H9 (cell line): ENCODE data around the gene KRTAP4-12. TPM values are rescaled to one million over a fixed set of nuclear protein-coding genes. Genes with fewer than 3 reads are reported as not detected.

Experiments used
- DNase-seq: peaks from one replicate; pipeline ENCODE4 v3.0.0-alpha.2; 2017
- H2AFZ ChIP-seq: one replicate; pipeline ENCODE4 v1.6.1; 2013; ENCODE audit warnings: mild to moderate bottlenecking, low read length, control low read depth, moderate library complexity
- H2AK5ac ChIP-seq: 2 replicates; pipeline ENCODE4 v1.6.1; 2013; ENCODE audit warnings: low read length, control low read depth, mixed read lengths; ENCODE audit not compliant: insufficient read length
- H2BK120ac ChIP-seq: one replicate; pipeline ENCODE4 v1.6.1; 2013; ENCODE audit warnings: low read depth, mild to moderate bottlenecking, low read length, control low read depth, inconsistent platforms; ENCODE audit not compliant: poor library complexity, severe bottlenecking
- H2BK12ac ChIP-seq: 2 replicates; pipeline ENCODE4 v1.6.1; 2013; ENCODE audit warnings: low read length, control low read depth, mixed read lengths, low read depth; ENCODE audit not compliant: insufficient read length
- H2BK15ac ChIP-seq: 2 replicates; pipeline ENCODE4 v1.6.1; 2013; ENCODE audit warnings: low read depth, low read length, control low read depth
- H2BK20ac ChIP-seq: one replicate; pipeline ENCODE4 v1.6.1; 2013; ENCODE audit warnings: low read depth, mild to moderate bottlenecking, low read length, control low read depth, inconsistent platforms; ENCODE audit not compliant: poor library complexity, severe bottlenecking
- H2BK5ac ChIP-seq: 2 replicates; pipeline ENCODE4 v1.6.1; 2013; ENCODE audit warnings: low read length, control low read depth, mixed read lengths; ENCODE audit not compliant: insufficient read length
- H3K14ac ChIP-seq: 2 replicates; pipeline ENCODE4 v1.6.1; 2013; ENCODE audit warnings: low read length, control low read depth; ENCODE audit not compliant: insufficient read depth
- H3K18ac ChIP-seq: 2 replicates; pipeline ENCODE4 v1.6.1; 2013; ENCODE audit warnings: low read depth, mild to moderate bottlenecking, mixed read lengths, low read length, control low read depth; ENCODE audit not compliant: insufficient read length
- H3K23ac ChIP-seq: 2 replicates; pipeline ENCODE4 v1.6.1; 2013; ENCODE audit warnings: low read length, control low read depth, mixed read lengths, low read depth; ENCODE audit not compliant: insufficient read length
- H3K23me2 ChIP-seq: 2 replicates; pipeline ENCODE4 v1.6.1; 2013; ENCODE audit warnings: low read depth, mild to moderate bottlenecking, mixed read lengths, low read length, control low read depth; ENCODE audit not compliant: insufficient read length, poor library complexity, severe bottlenecking
- H3K27ac ChIP-seq: 2 replicates; pipeline ENCODE4 v1.5.1; 2013; ENCODE audit warnings: low read length, control low read depth, mixed read lengths, low read depth; ENCODE audit not compliant: insufficient read length
- H3K27me3 ChIP-seq: 2 replicates; pipeline ENCODE4 v1.6.1; 2013; ENCODE audit warnings: low read length, control low read depth, inconsistent platforms; ENCODE audit not compliant: insufficient read depth
- H3K4ac ChIP-seq: 2 replicates; pipeline ENCODE4 v1.6.1; 2013; ENCODE audit warnings: low read depth, mild to moderate bottlenecking, control low read depth, inconsistent platforms, low read length, moderate library complexity
- H3K4me1 ChIP-seq: 2 replicates; pipeline ENCODE4 v1.6.1; 2013; ENCODE audit warnings: low read length, control low read depth, inconsistent platforms; ENCODE audit not compliant: insufficient read depth
- H3K4me2 ChIP-seq: 2 replicates; pipeline ENCODE4 v1.6.1; 2013; ENCODE audit warnings: low read length, control low read depth, mixed read lengths; ENCODE audit not compliant: insufficient read length, insufficient read depth
- H3K56ac ChIP-seq: 2 replicates; pipeline ENCODE4 v1.6.1; 2013; ENCODE audit warnings: low read depth, mild to moderate bottlenecking, mixed read lengths, low read length, control low read depth; ENCODE audit not compliant: insufficient read length
- H3K79me1 ChIP-seq: 2 replicates; pipeline ENCODE4 v1.6.1; 2013; ENCODE audit warnings: low read depth, mild to moderate bottlenecking, moderate library complexity, low read length, control low read depth, inconsistent platforms; ENCODE audit not compliant: insufficient read depth, poor library complexity, severe bottlenecking
- H3K79me2 ChIP-seq: 2 replicates; pipeline ENCODE4 v1.6.1; 2013; ENCODE audit warnings: low read length, control low read depth, inconsistent platforms; ENCODE audit not compliant: insufficient read depth
- H3K9ac ChIP-seq: 2 replicates; pipeline ENCODE4 v1.6.1; 2013; ENCODE audit warnings: low read length, control low read depth, mixed read lengths; ENCODE audit not compliant: insufficient read length; ENCODE audit errors: extremely low read depth
- H3K9me3 ChIP-seq: one replicate; pipeline ENCODE4 v1.6.1; 2013; ENCODE audit warnings: low read depth, low read length, inconsistent platforms; ENCODE audit not compliant: control insufficient read depth
- H3T11ph ChIP-seq: one replicate; pipeline ENCODE4 v1.6.1; 2013; ENCODE audit warnings: mild to moderate bottlenecking, low read length, control low read depth, inconsistent platforms
- H4K20me1 ChIP-seq: one replicate; pipeline ENCODE4 v1.6.1; 2013; ENCODE audit not compliant: control insufficient read depth, insufficient read length, insufficient read depth
- H4K5ac ChIP-seq: 2 replicates; pipeline ENCODE4 v1.6.1; 2013; ENCODE audit warnings: low read depth, mild to moderate bottlenecking, mixed read lengths, low read length, control low read depth; ENCODE audit not compliant: insufficient read length
- H4K8ac ChIP-seq: replicated peaks from 2 replicates; pipeline ENCODE4 v1.6.1; 2013; ENCODE audit warnings: low read length, control low read depth, mixed read lengths, low read depth; ENCODE audit not compliant: insufficient read length
- H4K91ac ChIP-seq: 2 replicates; pipeline ENCODE4 v1.6.1; 2013; ENCODE audit warnings: low read depth, mild to moderate bottlenecking, moderate library complexity, mixed read lengths, low read length, control low read depth; ENCODE audit not compliant: insufficient read length
- H3K27ac Mint-ChIP-seq, 3 experiments: 2 replicates in 2 of 3; 3 replicates in 1 of 3; pipeline ENCODE4 v1.8.0; 2020 to 2021; ENCODE audit warnings: mixed read lengths in 3 of 3, mild to moderate bottlenecking in 1 of 3, moderate library complexity in 1 of 3
- H3K27me3 Mint-ChIP-seq: 2 replicates; pipeline ENCODE4 v1.8.0; 2021; ENCODE audit warnings: low read depth, mild to moderate bottlenecking, moderate library complexity, mixed read lengths
- H3K36me3 Mint-ChIP-seq, 3 experiments: 2 replicates in 2 of 3; 3 replicates in 1 of 3; pipeline ENCODE4 v1.8.0; 2020 to 2021; ENCODE audit warnings: low read depth in 3 of 3, mixed read lengths in 3 of 3; ENCODE audit not compliant: insufficient read depth in 1 of 3
- H3K4me1 Mint-ChIP-seq, 2 experiments: 2 replicates each; pipeline ENCODE4 v1.8.0; 2020; ENCODE audit warnings: mixed read lengths in 2 of 2
- H3K4me3 Mint-ChIP-seq, 2 experiments: 2 replicates in 1 of 2; 3 replicates in 1 of 2; pipeline ENCODE4 v1.8.0; 2020 to 2021; ENCODE audit warnings: mild to moderate bottlenecking in 2 of 2, mixed read lengths in 2 of 2, moderate library complexity in 1 of 2
- H3K9me3 Mint-ChIP-seq, 2 experiments: 2 replicates in 1 of 2; 3 replicates in 1 of 2; pipeline ENCODE4 v1.8.0; 2020; ENCODE audit warnings: mild to moderate bottlenecking in 2 of 2, mixed read lengths in 2 of 2, moderate library complexity in 1 of 2
- WGBS: extraction: QIAGEN DNeasy Blood & Tissue Kit; methylation state at CpG from one replicate; pipeline ENCODE4 v1.1.7; 2013; ENCODE audit warnings: missing lambda C conversion rate, low lambda C conversion rate, mixed read lengths; ENCODE audit not compliant: insufficient read length; ENCODE audit errors: extremely low coverage; 5-methylcytosine and 5-hydroxymethylcytosine counted together
- total RNA-seq: library from RNA; stranded (reverse); gene quantifications from 2 replicates; pipeline ENCODE4 v1.2.1, GENCODE V29; 2021
- TF ChIP-seq, protein P1 (sequence below): fragments of 200-600 bp; sonication (generic); conservative IDR thresholded peaks from 3 replicates; pipeline ENCODE4 v1.8.0; 2021; ENCODE audit warnings: antibody characterized with exemption, mild to moderate bottlenecking

KRTAP4-12 gene
- total RNA-seq, 1 experiment from 2014 or later, result not detected

- Histone ChIP-seq H2BK15ac (no peak overlapping the region), H3T11ph (no peak overlapping the region), H3K4me2 (no peak overlapping the region), H3K23me2 (no peaks in the 10 kb centered on the region), H3K27me3 (no peaks in the 10 kb centered on the region), H3K18ac (no peak overlapping the region), H3K4me1 (no peaks in the 10 kb centered on the region), H4K91ac (no peak overlapping the region), H4K8ac (no peak overlapping the region), H3K4ac (no peak overlapping the region), H2AK5ac (no peak overlapping the region), H2AFZ (no peak overlapping the region), H4K20me1 (no peaks in the 10 kb centered on the region), H3K9me3 (no peaks in the 10 kb centered on the region), H2BK5ac (no peak overlapping the region), H3K27ac (no peak overlapping the region), H3K79me1 (no peaks in the 10 kb centered on the region), H3K23ac (no peak overlapping the region), H2BK12ac (no peak overlapping the region), H2BK20ac (no peak overlapping the region), H2BK120ac (no peak overlapping the region), H3K56ac (no peak overlapping the region), H3K9ac (no peak overlapping the region), H3K14ac (no peak overlapping the region), H4K5ac (no peak overlapping the region), H3K79me2 (no peaks in the 10 kb centered on the region)
- no CpG with 5 or more reads among the region's 6 CpGs for WGBS
- H3K4me3 Mint-ChIP-seq, result no peak overlapping the region
- peaks cover 31 to 38% of the 10 kb centered on the region in 2 experiments for H3K4me1 Mint-ChIP-seq
- peaks cover 0 to 10% (median 3%) of the 10 kb centered on the region in 3 experiments; a peak in 3 of 7 replicates for H3K36me3 Mint-ChIP-seq
- no peak for DNase-seq
- H3K9me3 Mint-ChIP-seq, result peaks cover 4 to 11% of the 10 kb centered on the region in 2 experiments; a peak in 4 of 5 replicates
- TF ChIP-seq, protein P1, sequence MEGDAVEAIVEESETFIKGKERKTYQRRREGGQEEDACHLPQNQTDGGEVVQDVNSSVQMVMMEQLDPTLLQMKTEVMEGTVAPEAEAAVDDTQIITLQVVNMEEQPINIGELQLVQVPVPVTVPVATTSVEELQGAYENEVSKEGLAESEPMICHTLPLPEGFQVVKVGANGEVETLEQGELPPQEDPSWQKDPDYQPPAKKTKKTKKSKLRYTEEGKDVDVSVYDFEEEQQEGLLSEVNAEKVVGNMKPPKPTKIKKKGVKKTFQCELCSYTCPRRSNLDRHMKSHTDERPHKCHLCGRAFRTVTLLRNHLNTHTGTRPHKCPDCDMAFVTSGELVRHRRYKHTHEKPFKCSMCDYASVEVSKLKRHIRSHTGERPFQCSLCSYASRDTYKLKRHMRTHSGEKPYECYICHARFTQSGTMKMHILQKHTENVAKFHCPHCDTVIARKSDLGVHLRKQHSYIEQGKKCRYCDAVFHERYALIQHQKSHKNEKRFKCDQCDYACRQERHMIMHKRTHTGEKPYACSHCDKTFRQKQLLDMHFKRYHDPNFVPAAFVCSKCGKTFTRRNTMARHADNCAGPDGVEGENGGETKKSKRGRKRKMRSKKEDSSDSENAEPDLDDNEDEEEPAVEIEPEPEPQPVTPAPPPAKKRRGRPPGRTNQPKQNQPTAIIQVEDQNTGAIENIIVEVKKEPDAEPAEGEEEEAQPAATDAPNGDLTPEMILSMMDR, result no peak
- peaks cover 1% of the 10 kb centered on the region; the same call in 1 of the 2 replicates for H3K27me3 Mint-ChIP-seq
- no peak overlapping the region for H3K27ac Mint-ChIP-seq
Observed at GRCh38 chr17:41098481-41098880, 25.5 kb downstream of the KRTAP4-12 start.
